Bronchus fibroblast of lung (primary cell): ENCODE results near the gene IL3. TPM values are rescaled to one million over a fixed set of nuclear protein-coding genes. Genes with fewer than 3 reads are reported as not detected.

Source experiments
- total RNA-seq: library from RNA; depleted of rRNA; stranded (reverse); fragments of >200 nt; gene quantifications from 2 replicates; pipeline ENCODE4 v1.2.3, GENCODE V29; 2015

The IL3 gene
- not detected in 2 replicates for total RNA-seq

DNA sequence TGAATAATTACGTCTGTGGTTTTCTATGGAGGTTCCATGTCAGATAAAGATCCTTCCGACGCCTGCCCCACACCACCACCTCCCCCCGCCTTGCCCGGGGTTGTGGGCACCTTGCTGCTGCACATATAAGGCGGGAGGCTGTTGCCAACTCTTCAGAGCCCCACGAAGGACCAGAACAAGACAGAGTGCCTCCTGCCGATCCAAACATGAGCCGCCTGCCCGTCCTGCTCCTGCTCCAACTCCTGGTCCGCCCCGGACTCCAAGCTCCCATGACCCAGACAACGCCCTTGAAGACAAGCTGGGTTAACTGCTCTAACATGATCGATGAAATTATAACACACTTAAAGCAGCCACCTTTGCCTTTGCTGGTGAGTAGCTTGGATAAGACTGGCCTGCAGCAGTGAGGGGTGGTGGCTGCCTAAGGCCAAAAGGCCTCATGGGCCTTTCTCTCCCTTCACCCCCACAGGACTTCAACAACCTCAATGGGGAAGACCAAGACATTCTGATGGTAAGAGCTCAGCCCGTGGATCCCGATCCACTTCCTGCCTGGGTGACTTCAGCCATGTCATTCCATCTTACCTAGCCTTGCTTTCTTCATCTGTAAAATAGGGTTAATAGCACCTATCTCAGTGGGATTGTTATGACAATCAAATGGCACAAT, at the start of gene IL3:
IL3 (plus strand) TSS at position 155 of the 661 bp plus-strand sequence; CDS start at position 207, 52 bp downstream.

DNA sequence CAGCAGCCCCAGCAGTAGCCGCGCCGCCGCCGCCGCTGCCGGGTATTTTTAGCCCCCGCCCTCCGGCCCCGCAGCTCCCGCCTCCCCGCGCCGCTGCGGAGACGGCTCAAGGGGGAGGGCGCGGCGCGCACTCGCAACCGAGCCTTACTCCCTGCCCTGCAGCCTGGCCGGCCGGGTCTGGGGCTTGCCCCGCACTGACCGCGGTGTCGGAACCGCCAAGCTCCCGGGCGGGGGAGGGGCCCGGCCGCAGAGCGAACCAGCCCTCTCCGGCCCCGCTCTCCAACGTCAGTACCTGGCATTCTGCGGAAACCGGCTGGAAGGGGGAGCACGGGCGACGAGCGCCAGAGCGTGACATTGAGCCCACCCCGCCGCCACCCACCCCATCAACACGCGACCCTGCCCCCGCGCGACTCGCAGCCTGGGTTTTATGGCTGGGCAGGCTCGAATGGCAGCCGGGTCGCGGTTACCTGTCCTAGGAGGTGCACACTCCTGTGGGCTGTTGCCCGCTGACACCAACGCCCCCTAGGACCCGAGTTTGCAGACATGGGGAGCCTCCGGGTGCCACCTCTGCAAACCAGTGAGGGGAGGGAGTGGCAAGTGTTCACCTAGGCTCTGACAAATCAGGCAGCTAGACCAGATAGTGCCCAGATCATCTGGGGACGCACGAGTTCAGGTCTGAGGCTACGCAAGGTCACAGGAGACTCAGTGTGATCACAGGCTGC, 48.7 kb upstream of the IL3 start, which contains the start of gene ACSL6:
ACSL6 (minus strand) TSS at position 37 of the 722 bp plus-strand sequence. CDS start 105 bp downstream, outside the sequence.

GRCh38 chr5:132073231-132074013, 13.0 kb downstream of the IL3 start, which contains the start of gene CSF2:
CSF2 (plus strand) TSS chr5:132073789; CDS start chr5:132073824, 35 bp downstream.

Other genes starting within 250 kb of the IL3 start
- gene MEIKIN, start 115.0 kb upstream of the IL3 start, total RNA-seq, result not detected in 2 replicates
- gene ACSL6, start 49.0 kb upstream of the IL3 start, total RNA-seq, result under 0.01 TPM in 1 of 2 replicates, not detected in the other
- gene CSF2, start 13.1 kb downstream of the IL3 start, total RNA-seq, result 0.74 and 0.84 TPM in 2 replicates
- gene P4HA2, start 167.2 kb downstream of the IL3 start, total RNA-seq, result 54.0 and 59.6 TPM in 2 replicates
- gene PDLIM4, start 197.0 kb downstream of the IL3 start, total RNA-seq, result 59.6 and 71.6 TPM in 2 replicates
- 1.7 and 2.1 TPM in 2 replicates for gene SLC22A4, start 233.7 kb downstream of the IL3 start, total RNA-seq